HepG2 (cell line): ENCODE measurements around the gene ERMAP.

Source experiments
- ARHGAP35 ChIP-seq: sonication (generic); formaldehyde crosslinking; IDR thresholded peaks from 2 replicates; pipeline ENCODE4 v1.9.0; 2022; ENCODE audit warnings: mild to moderate bottlenecking, inconsistent platforms, moderate library complexity, missing genetic modification reagents, borderline replicate concordance
- GABPB1 ChIP-seq: IDR thresholded peaks from 2 replicates; pipeline ENCODE4 v1.6.1; 2016; ENCODE audit warnings: mild to moderate bottlenecking, missing genetic modification reagents, moderate library complexity, missing compliant biosample characterization
- JUND ChIP-seq: sonication (generic); formaldehyde crosslinking; IDR thresholded peaks from 2 replicates; pipeline ENCODE4 v1.8.0; 2022; ENCODE audit warnings: mild to moderate bottlenecking, missing genetic modification reagents
- NFE2 ChIP-seq: sonication (generic); formaldehyde crosslinking; IDR thresholded peaks from 2 replicates; pipeline ENCODE4 v1.4.0; 2020; ENCODE audit warnings: missing genetic modification reagents
- POLR2A ChIP-seq, 2 experiments: IDR thresholded peaks; 2 replicates each; pipeline ENCODE4 v1.6.1; 2011; ENCODE audit warnings: low read depth in 2 of 2, low read length in 2 of 2, mild to moderate bottlenecking in 1 of 2, moderate library complexity in 1 of 2; ENCODE audit not compliant: insufficient read depth in 1 of 2
- RAD51 ChIP-seq: fragments of 450-650 bp; IDR thresholded peaks from 2 replicates; pipeline ENCODE4 v1.6.1; 2016; ENCODE audit warnings: borderline replicate concordance
- ZBTB3 ChIP-seq: sonication (generic); formaldehyde crosslinking; IDR thresholded peaks from 2 replicates; pipeline ENCODE4 v1.4.0; 2020; ENCODE audit warnings: low read depth, mild to moderate bottlenecking, moderate library complexity, missing genetic modification reagents, borderline replicate concordance
- ZFX ChIP-seq: sonication (generic); formaldehyde crosslinking; IDR thresholded peaks from 2 replicates; pipeline ENCODE4 v1.4.0; 2020; ENCODE audit warnings: mild to moderate bottlenecking, low read depth, missing genetic modification reagents, moderate library complexity
- ZNF260 ChIP-seq: sonication (generic); formaldehyde crosslinking; IDR thresholded peaks from 2 replicates; pipeline ENCODE4 v1.4.0; 2020; ENCODE audit warnings: missing genetic modification reagents, low read depth, mild to moderate bottlenecking, borderline replicate concordance
- ZNF562 ChIP-seq: sonication (generic); formaldehyde crosslinking; IDR thresholded peaks from 2 replicates; pipeline ENCODE4 v1.8.0; 2022; ENCODE audit warnings: missing genetic modification reagents, borderline replicate concordance
- TF ChIP-seq, protein P1 (sequence below): sonication (generic); formaldehyde crosslinking; IDR thresholded peaks from 2 replicates; pipeline ENCODE4 v1.4.0; 2020; ENCODE audit warnings: missing genetic modification reagents
- TF ChIP-seq, protein P2 (sequence below): sonication (generic); formaldehyde crosslinking; IDR thresholded peaks from 2 replicates; pipeline ENCODE4 v1.4.0; 2020; ENCODE audit warnings: low read depth, mild to moderate bottlenecking, missing genetic modification reagents
- TF ChIP-seq, protein P3 (sequence below): sonication (generic); formaldehyde crosslinking; IDR thresholded peaks from 2 replicates; pipeline ENCODE4 v1.5.0; 2020; ENCODE audit warnings: mild to moderate bottlenecking, low read depth, missing genetic modification reagents, borderline replicate concordance

DNA sequence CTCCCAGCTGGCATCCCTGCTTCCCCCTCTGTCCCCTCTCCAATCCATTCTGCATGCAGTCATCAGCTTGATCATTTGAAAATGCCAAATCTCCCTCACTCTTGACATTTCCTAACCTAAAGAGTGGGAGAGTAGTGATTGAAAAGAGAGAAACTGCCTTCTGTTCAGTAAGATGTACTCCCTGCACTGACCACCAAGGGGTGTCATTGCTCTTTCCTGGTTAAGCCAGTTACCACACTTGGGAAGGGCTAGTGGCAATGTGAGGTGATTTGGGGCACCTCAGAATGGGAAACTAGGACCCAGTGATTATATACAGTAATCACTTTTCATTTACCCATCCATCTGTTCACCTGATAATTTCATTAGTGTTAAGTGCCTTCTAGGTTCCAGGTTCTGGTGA, 39.1 kb upstream of the ERMAP start:
- TF ChIP-seq, protein P1, sequence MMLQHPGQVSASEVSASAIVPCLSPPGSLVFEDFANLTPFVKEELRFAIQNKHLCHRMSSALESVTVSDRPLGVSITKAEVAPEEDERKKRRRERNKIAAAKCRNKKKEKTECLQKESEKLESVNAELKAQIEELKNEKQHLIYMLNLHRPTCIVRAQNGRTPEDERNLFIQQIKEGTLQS (CRISPR knock-in tag), result no peak
- TF ChIP-seq, protein P2, sequence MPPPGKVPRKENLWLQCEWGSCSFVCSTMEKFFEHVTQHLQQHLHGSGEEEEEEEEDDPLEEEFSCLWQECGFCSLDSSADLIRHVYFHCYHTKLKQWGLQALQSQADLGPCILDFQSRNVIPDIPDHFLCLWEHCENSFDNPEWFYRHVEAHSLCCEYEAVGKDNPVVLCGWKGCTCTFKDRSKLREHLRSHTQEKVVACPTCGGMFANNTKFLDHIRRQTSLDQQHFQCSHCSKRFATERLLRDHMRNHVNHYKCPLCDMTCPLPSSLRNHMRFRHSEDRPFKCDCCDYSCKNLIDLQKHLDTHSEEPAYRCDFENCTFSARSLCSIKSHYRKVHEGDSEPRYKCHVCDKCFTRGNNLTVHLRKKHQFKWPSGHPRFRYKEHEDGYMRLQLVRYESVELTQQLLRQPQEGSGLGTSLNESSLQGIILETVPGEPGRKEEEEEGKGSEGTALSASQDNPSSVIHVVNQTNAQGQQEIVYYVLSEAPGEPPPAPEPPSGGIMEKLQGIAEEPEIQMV, result no peak
- TF ChIP-seq NFE2 (CRISPR knock-in tag), result no peak
- TF ChIP-seq RAD51, result no peak
- TF ChIP-seq, protein P3, sequence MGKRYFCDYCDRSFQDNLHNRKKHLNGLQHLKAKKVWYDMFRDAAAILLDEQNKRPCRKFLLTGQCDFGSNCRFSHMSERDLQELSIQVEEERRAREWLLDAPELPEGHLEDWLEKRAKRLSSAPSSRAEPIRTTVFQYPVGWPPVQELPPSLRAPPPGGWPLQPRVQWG (CRISPR knock-in tag), result no peak
- no peak for TF ChIP-seq POLR2A (IDR thresholded peaks at IDR 0.05; ENCODE audit: insufficient read depth in 1 of 2, low read depth in 2 of 2, low read length in 2 of 2)
- TF ChIP-seq ZNF562 (CRISPR knock-in tag), result no peak
- TF ChIP-seq ZBTB3, result no peak
- no peak for TF ChIP-seq ZNF260 (CRISPR knock-in tag)
- TF ChIP-seq ZFX, result no peak
- no peak for TF ChIP-seq ARHGAP35 (CRISPR knock-in tag)
- TF ChIP-seq GABPB1, result no peak
- TF ChIP-seq JUND, result no peak
